Hepatocyte (in vitro differentiated cells): ENCODE data around the gene PEX7.

Source experiments
- CTCF ChIP-seq: fragments of 200-600 bp; sonication (generic); IDR thresholded peaks from 2 replicates; pipeline ENCODE4 v1.5.1; 2016; ENCODE audit warnings: antibody characterized with exemption, mild to moderate bottlenecking; ENCODE audit not compliant: poor library complexity
- EZH2 ChIP-seq: fragments of 200-600 bp; sonication (generic); IDR thresholded peaks from 2 replicates; pipeline ENCODE4 v1.6.1; 2016; ENCODE audit warnings: antibody characterized with exemption, mild to moderate bottlenecking, borderline replicate concordance
- EZH2phosphoT487 ChIP-seq: fragments of 200-600 bp; sonication (generic); IDR thresholded peaks from one replicate; pipeline ENCODE4 v1.6.1; 2018; ENCODE audit warnings: antibody characterized with exemption, mild to moderate bottlenecking, low read depth, moderate library complexity; ENCODE audit not compliant: unreplicated experiment, severe bottlenecking

- TF ChIP-seq CTCF, result no peak
- no peak for TF ChIP-seq EZH2
- TF ChIP-seq EZH2phosphoT487, result no peak
Measured at GRCh38 chr6:136895901-136896300, 73.5 kb downstream of the PEX7 start.
